ENCODE results near the gene CYP21A2.
"Not testable (repeated sequence)": the region's sequence is repeated elsewhere in the genome, so short reads cannot be mapped to it uniquely, and the experiment has no call there.

CYP21A2 gene

DNA sequence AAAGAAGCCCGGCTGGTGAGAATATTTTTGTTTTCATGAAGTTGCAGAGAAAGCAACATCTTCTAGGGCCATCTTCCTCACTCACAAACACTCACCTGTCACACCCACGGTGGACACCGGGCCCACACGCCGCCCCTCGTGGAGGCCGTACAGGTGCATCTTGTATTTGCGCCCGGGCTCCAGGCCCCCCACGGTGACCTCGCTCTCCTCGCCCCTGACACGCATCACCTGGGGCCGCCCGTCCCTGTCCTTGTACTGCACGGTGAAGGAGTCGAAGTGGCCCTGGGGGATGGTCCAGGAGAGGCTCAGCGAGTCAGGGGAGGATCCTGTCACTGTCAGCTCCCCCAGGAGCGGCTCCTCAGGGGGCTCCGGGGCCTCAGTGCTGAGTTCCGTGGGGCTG, 17.5 kb downstream of the CYP21A2 start:
- DNase-seq = not testable (repeated sequence)

DNA sequence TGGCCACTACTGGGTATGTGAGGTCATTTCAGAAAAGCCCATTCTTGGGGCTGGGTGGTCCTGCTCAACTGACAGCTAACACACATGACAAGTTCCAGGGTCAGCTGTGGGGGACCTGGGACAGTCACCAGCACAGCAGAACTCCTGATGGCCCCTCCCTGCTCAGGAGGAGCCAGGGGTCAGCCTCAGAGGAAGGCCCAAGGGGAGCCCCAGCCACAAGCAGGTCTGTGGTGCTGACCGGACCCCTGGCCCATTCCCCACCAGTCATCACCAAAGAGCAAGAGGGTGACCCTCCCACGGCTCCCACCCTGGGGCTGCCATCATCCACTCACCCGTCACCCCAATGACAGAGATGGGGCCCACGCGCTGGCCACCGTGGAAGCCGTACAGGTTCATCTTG, 18.0 kb downstream of the CYP21A2 start:
- DNase-seq = no peak

DNA sequence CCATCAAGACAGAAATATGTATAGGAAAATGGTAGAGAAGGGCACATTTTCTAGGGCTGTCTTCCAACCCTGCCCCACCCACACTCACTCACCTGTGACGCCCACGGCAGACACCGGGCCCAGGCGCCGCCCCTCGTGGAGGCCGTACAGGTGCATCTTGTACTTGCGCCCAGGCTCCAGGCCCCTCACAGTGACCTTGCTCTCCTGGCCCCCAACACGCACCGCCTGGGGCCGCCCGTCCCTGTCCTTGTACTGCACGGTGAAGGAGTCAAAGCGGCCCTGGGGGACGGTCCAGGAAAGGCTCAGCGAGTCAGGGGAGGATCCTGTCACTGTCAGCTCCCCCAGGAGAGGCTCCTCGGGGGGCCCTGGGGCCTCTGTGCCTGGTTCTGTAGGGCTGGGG, 19.8 kb downstream of the CYP21A2 start:
- DNase-seq = no peak

DNA sequence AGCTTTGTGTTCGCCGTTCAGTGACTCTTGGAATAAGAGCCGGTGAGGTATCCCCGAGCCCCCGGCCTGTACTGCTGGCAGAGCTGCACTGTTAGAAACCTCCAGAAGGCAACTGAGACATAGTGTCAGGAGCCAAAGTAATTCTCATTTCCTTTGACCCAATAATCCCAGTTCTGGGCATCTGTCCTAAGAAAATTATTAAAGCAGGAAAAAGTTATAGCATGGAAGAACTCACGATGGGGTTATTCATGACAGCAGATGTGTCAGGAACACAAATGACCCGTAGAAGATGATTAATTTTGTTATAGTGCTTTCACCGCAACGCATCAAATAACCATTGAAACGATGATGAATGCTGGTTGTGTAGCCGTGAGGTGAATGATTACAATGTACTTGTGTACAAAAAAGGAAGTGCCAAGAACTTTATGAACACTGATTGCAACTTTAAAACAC, 20.3 kb downstream of the CYP21A2 start:
- no peak for DNase-seq

DNA sequence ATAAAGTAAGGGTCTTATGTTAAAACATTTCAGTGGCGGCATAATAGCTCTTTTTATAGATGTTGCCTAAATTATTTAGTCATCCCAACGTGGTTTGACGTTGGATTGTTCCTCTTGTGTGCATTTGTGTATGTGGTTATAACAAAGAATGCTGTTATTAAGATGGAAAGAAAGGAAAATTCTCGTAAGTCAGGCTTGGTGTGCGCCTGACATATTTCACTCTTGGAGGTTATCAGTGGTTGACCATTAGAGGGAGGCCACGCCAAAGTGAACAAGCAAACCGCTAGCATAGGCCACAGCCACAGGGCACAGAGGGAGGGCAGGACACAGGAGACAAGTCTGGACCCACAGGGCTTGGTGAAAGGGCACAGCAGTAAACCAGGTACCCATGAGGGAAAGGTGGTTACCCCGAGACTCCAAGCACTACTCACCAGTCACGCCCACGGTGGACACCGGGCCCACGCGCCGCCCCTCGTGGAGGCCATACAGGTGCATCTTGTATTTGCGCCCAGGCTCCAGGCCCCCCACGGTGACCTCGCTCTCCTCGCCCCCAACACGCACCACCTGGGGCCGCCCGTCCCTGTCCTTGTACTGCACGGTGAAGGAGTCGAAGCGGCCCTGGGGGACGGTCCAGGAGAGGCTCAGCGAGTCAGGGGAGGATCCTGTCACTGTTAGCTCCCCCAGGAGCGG, 22.9 kb downstream of the CYP21A2 start:
- DNase-seq = no peak

DNA sequence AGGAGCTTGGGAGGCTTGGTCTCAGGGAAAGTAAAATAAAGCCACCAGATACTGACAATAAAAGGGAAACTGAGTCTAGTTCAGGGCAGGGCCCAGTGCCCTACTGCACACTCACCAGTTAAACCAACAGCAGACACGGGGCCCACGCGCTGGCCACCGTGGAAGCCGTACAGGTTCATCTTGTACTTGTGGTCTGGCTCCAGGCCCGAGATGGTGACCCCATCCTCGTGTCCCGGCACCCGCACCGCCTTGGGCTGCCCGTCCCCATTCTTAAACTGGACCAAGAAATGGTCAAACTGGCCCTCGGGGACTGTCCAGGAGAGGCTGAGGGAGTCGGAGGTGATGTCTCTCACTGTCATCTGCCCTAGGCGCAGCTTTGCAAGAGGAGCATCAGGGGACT, 26.5 kb downstream of the CYP21A2 start:
- DNase-seq = no peak

DNA sequence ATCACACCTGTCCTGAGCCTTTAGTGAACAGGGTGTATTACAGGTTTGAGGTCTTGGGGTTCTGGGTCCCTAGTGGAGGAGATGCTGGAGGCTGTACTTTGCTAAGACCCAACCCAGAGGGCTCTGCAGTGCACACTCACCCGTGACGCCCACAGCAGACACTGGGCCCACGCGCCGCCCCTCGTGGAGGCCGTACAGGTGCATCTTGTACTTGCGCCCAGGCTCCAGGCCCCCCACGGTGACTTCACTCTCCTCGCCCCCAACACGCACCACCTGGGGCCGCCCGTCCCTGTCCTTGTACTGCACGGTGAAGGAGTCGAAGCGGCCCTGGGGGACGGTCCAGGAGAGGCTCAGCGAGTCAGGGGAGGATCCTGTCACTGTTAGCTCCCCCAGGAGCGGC, 29.3 kb downstream of the CYP21A2 start:
- not testable (repeated sequence) for DNase-seq

DNA sequence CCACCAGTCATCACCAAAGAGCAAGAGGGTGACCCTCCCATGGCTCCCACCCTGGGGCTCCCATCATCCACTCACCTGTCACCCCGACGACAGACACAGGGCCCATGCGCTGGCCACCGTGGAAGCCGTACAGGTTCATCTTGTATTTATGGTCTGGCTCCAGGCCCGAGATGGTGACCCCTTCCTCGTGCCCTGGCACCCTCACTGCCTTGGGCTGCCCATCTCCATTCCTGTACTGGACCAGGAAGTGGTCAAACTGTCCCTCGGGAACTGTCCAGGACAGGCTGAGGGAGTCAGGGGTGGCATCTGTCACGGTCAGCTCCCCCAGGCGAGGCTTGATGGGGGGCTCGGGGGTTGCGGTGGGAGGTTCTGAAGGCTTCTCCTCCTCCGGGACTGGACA, 30.1 kb downstream of the CYP21A2 start:
- DNase-seq = not testable (repeated sequence)

DNA sequence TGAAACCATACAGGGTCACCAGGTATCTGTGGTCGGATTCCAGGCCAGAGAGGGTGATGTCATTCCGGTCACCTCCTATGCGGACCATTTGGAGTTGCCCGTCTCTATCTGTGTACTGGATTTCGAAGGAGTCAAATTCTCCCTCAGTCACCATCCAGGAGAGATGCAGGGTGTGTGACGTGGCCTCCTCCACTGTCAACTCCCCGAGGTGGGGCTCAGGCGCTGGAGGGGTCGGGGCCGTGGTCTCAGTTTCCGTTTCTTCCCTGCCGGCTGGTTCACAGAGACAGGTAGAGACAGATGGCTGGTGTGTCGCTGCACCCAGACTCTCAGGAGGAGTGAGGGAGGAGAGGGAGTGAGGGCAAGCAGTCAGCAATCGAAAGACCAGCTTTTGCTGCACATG, 30.7 kb downstream of the CYP21A2 start:
- no peak for DNase-seq

DNA sequence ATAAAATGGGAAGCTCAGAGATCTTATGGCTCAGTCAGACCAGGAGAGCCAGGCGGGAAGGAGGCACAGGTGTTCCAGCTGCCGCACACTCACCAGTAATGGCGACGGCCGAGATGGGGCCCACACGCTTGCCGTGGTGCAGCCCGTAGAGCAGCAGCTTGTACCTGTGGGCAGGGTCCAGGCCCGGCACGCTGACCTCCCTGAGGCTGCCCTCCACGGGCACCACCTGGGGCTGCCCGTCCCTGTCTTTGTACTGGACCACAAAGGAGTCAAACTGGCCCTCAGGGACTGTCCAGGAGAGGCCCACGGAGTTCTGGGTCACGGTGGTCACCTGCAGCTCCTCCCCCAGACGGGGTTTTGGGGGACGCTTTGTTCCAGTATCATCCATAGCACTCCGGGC, 31.2 kb downstream of the CYP21A2 start:
- DNase-seq = no peak

DNA sequence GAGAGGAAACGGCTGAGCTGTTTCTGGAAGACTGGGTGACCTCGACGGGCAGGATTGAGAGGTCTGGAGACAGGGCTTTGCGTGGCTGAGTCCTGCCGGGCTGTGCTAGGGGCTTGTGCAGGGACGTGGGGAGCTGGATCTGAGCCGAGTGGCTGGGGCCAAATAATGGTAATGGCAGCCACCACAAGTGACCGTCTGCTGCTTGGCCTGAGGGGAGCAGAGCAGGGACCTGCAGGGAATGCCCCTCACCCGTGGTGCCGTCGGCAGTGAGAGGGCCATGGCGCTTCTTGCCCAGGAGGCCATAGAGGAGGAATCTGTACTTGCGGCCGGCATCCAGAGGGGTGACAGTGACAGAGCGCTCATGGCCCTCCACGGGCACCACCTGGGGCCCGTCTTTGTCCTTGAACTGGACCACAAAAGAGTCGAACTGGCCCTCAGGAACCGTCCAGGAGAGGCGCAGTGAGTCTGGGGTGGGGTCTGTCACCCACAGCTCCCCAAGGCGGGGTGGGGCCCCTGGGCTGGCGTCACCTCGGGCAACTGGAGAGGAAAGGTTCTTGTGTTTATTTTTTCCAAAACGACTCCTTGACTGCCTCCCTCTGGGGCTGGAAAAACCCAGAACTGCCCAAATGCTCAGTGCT, 31.8 kb downstream of the CYP21A2 start:
- no peak for DNase-seq

DNA sequence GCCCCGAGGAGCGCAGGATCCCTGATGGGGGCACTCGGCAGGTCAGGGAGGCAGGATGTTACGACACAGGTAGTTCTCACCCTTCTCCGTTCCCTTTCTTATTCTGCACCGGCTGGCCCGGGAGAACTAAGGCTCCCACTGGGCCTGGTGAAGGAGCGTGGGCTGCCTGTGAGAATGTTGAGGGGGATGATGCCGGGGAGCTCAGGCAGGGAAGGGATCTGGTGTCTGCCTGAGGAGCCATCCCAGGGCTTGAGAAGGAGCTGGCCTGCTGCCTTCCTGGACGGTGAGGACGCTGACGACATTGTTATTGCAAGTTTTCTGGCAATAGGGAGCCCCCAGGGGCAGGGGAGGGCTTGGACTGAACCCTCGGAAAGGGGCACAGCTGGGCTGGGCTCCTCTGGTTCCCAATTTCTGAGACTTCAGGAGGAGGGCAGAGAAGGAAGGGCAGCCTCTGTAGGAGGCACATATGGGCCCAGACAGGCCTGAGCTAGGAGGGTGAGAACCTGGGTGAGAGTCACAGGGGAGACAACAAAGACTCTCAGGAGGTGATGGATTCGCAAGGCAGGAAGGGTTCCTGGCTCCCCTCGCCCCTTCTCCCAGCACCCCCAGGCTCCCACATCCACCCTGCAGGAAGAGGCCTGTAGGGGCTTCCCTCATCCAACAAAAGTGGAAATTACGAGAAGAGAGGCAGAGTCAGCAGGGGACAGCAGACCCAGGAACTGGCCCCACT, 32.8 kb downstream of the CYP21A2 start:
- DNase-seq = no peak

DNA sequence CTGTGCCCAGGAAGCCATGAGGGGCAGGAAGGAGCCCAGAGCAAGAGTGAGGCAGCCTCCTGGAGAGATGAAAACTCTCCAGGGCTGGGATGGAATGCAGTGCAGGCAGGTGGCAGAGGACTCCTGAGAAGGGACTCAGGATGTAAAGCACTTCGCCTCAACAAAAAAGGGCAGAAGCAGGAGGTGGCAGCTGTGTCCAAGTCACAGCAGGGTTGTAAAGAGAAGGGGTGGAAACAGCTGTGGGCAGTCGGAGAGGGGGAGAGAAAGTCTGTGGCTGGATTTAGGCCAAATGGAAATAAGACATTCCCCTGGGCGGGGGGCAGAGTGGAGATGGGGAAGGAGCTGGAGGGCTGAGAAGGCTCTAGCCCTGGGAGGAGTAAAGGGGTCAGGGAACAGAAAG, 34.9 kb downstream of the CYP21A2 start:
- no peak for DNase-seq

DNA sequence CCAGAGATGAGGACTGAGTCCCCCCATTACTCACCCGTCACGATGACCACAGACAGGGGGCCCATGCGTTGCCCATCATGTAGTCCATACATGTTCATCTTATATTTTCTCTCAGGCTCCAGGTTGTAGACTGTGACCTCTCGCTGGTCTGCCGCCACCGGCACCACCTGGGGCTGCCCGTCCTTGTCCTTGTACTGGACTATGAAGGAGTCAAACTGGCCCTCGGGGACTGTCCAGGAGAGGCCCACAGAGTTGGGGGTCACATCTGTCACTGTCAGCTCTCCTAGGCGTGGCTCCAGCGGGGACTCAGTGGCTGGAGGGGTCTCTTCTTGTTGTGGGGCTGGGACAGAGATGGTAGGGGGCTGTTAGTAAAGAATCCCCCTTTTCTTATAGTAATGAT, 35.4 kb downstream of the CYP21A2 start:
- no peak for DNase-seq

DNA sequence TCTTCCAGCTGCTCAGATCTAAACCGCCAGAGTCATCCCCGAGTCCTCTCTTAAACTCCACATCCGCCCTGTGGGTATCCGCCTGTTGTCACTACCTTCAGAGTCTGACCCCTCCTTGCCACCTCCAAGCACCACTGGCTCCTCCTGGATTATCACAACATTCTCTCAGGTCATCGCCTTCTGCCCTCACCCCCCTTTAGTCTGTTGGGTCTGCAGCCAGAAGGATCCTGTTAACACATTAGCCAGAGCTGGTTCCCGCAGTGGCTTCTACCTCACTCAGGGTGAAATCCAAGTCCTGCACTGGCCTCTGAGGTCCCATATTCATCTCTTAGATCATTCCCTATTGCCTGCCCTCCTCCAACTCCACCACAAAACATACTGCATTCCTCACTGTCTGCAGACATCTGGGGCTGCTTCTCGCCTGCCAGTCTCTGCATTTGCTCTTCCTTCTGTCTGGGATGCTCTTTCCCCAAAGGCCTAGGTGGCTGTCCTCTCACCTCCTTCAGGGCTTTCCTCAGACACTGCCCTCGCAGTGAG, 36.8 kb downstream of the CYP21A2 start:
- DNase-seq = no peak

DNA sequence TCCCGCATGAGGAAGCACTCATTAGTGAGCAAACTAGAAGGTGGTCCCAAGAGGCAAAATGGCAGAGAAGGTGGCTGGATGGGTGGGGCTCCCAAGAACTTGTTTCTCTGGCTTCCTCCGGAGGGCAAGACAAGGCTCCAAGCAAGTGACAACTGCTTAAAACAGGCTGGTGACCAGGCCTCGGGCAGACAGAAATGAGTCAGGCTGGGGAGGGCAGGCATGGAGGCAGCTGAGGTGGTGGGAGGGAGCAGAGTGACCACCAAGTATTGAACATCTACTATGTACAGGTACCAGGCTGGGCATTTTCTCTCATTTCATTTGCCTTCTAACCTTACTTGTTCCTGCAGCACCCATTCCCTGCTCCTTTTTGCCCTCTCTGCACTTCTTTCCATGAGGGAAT, 37.6 kb downstream of the CYP21A2 start:
- DNase-seq = no peak

DNA sequence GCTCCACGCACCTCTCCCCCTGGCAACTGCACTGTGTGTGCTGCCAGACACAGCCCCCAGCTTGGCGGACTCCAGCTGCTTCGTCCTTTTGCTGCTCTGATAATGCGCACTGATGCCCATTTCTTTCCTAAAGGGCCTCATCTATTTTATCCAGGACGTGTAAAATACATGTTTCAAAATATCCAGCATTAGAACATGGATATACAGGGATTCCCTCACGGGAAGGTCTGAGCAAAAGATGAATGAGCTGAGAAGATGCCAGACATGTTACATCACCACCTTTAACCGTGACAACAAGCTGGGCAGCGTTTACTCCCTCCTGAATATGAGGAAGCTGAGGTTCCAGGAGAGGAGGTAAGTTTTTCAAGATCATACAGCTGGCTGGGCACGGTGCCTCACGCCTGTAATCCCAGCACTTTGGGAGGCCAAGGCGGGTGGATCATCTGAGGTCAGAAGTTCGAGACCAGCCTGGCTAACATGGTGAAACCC, 38.1 kb downstream of the CYP21A2 start:
- DNase-seq = no peak

DNA sequence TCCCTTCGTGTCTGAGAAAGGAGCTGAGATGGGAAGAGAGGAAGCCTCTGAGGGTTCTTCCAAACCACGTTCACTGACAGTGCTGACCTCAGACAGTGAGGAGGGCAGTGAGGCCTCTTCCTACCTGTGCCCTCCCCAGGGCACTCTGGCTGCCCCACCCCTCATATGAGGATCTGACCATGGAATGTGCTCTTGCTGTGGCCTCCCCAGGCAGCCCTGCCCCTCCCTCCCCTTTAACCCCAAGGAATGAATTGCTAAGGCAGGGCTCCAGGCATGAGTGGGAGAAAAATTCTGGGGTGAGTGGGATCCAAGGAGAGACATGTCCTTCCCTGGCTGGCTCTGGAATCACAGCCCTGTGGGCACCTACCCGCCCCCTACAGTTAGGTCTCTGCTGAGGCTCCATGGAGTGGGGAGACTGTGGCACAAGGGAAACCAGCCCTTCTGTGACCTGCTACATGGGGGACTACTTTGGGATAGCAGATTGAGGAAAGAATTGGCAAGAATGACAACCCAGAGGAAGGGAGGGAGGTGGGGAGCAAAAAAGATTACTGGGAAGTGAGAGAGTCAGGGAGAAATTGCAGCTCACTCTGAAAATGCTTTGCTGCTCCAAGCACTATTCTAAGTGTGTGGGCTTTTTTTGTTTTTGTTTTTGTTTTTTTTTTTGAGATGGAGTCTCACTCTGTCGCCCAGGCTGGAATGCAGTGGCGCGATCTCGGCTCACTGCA, 41.5 kb downstream of the CYP21A2 start:
- no peak for DNase-seq

DNA sequence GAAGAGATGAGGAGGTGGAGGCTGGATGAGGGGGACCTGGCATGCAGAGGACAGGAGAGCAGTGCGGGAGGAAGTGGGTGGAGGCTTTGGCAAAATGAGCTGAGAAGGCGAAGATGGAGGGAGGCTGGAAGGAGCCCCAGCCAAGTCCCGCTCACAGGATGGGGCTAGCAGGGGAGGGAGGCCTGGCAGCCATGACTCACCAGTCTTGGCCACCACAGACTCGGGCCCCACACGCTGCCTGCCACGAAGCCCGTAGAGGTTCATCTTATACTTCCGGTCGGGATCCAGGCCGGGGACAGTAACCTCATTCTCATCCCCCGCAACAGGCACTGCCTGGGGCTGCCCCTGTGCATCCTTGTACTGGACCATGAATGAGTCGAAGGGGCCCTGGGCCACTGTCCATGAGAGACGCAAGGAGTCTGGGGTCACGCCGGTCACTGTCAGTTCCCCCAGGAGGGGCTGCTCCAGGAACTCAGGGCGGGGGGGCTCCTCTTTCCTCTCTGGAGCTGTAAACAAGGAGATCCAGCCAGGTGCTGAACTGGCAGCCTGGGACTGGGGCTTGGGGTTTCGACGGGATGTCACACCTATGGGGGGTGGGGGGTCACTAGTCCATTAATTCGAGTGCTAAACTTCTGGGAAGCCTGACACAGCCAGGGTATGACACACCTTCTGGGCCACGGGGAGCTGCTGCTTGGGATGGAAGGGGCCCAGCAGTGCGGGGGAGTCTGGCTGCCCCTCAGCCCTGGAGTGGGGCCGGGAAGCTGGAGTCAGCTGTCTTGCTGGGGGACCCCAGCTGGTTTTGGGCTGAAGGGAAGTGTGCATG, 43.2 kb downstream of the CYP21A2 start:
- no peak for DNase-seq

DNA sequence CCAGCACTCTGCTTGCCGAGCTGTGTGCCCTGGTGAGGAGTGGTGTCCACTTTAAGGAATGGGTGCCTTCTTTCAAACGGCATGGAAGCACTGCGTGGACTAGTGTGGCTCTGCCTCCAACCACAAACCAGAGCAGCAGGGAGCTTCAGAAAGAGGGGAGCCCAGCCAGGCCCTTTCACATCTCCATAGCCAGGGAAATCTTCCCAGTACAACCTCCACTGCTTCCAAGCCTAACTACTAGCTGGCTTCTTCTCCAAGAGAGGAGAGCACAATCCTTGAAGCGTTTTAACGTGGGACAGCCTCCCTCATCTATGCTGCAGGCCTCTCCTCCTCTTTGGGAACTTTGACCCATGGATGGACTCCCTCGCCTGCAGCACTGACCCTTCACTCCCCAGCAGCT, 44.3 kb downstream of the CYP21A2 start:
- DNase-seq = no peak

DNA sequence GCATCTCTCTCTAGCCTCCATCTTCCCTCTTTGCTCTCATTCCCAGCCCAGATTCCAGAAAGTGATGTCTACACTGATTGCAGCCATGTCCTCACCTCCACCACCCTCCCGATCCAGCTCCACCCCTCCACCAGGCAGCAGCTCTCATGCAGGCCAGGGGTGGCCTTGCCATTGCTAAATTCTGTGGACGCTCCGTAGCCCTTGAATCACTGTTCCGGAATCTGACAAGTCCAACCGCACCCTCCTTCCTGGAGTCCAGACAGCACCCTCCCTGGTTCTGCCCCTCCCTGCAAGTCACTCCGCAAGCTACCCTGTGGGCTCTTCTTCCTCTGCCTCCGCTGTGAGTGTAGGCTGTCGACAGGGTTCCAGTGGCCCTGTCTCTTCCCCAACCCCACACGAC, 44.7 kb downstream of the CYP21A2 start:
- DNase-seq = no peak
